ENCODE results near the gene PCP2.
A peak's percentile ranks its signal among the peaks of the same experiment; 100 is the strongest.

PCP2 gene

GRCh38 chr19:7670150-7670783, 36.7 kb upstream of the PCP2 start:
- Mint-ChIP-seq H3K36me3 (no peaks in the 10 kb centered on the region), H3K4me3 (peak overlapping the region; percentile 75), H3K4me1 (ENCODE audit: low read depth) (peaks cover 20% of the 10 kb centered on the region), H3K27ac (peak overlapping the region; percentile 22), H3K27me3 (peaks cover 18% of the 10 kb centered on the region), H3K9me3 (ENCODE audit: low read depth) (no peaks in the 10 kb centered on the region)

- H3K36me3 Mint-ChIP-seq, result no peaks in the 10 kb centered on the region
- H3K4me1 Mint-ChIP-seq (ENCODE audit: low read depth), result peaks cover 20% of the 10 kb centered on the region
- H3K9me3 Mint-ChIP-seq (ENCODE audit: low read depth), result no peaks in the 10 kb centered on the region
- H3K4me3 Mint-ChIP-seq, result peak overlapping the region; percentile 65
- H3K27ac Mint-ChIP-seq, result peak overlapping the region; percentile 43
- peaks cover 18% of the 10 kb centered on the region for H3K27me3 Mint-ChIP-seq
Observed at GRCh38 chr19:7669641-7670040, 36.1 kb upstream of the PCP2 start.

GRCh38 chr19:7668842-7669241, 35.3 kb upstream of the PCP2 start, which contains the start of gene RETN:
Gene RETN (plus strand): TSS chr19:7669049. CDS start chr19:7669327, 278 bp downstream.
- peaks cover 13% of the 10 kb centered on the region for H3K27me3 Mint-ChIP-seq
- peak within 1 kb of the TSS; percentile 43 for H3K27ac Mint-ChIP-seq
- H3K9me3 Mint-ChIP-seq (ENCODE audit: low read depth), result no peaks in the 10 kb centered on the region
- no peaks in the 10 kb centered on the region for H3K36me3 Mint-ChIP-seq
- peaks cover 14% of the 10 kb centered on the region for H3K4me1 Mint-ChIP-seq (ENCODE audit: low read depth)
- peak within 1 kb of the TSS; percentile 65 for H3K4me3 Mint-ChIP-seq

- H3K9me3 Mint-ChIP-seq (ENCODE audit: low read depth), result no peaks in the 10 kb centered on the region
- peaks cover 5% of the 10 kb centered on the region for H3K27me3 Mint-ChIP-seq
- H3K4me1 Mint-ChIP-seq (ENCODE audit: low read depth), result peaks cover 8% of the 10 kb centered on the region
- no peaks in the 10 kb centered on the region for H3K36me3 Mint-ChIP-seq
- H3K27ac Mint-ChIP-seq, result no peak overlapping the region
- H3K4me3 Mint-ChIP-seq, result no peak overlapping the region
Observed at GRCh38 chr19:7665076-7665475, 31.6 kb upstream of the PCP2 start.

GRCh38 chr19:7663706-7664105, 30.2 kb upstream of the PCP2 start:
- no peaks in the 10 kb centered on the region for H3K9me3 Mint-ChIP-seq (ENCODE audit: low read depth)
- H3K4me1 Mint-ChIP-seq (ENCODE audit: low read depth), result peaks cover under 1% of the 10 kb centered on the region
- no peak overlapping the region for H3K27ac Mint-ChIP-seq
- H3K27me3 Mint-ChIP-seq, result peaks cover 1% of the 10 kb centered on the region
- H3K4me3 Mint-ChIP-seq, result no peak overlapping the region
- H3K36me3 Mint-ChIP-seq, result no peaks in the 10 kb centered on the region

- no peak overlapping the region for H3K27ac Mint-ChIP-seq
Observed at GRCh38 chr19:7662657-7663056, 29.1 kb upstream of the PCP2 start.

GRCh38 chr19:7661744-7662538, 28.4 kb upstream of the PCP2 start:
- Mint-ChIP-seq H3K4me3 (no peak overlapping the region), H3K4me1 (ENCODE audit: low read depth) (peaks cover 15% of the 10 kb centered on the region), H3K36me3 (no peaks in the 10 kb centered on the region), H3K27ac (no peak overlapping the region), H3K27me3 (peaks cover 1% of the 10 kb centered on the region), H3K9me3 (ENCODE audit: low read depth) (no peaks in the 10 kb centered on the region)

More at GRCh38 chr19:7662657-7663056, 29.1 kb upstream of the PCP2 start:
- H3K4me1 Mint-ChIP-seq (ENCODE audit: low read depth), result peaks cover 9% of the 10 kb centered on the region
- H3K4me3 Mint-ChIP-seq, result no peak overlapping the region
- H3K9me3 Mint-ChIP-seq (ENCODE audit: low read depth), result no peaks in the 10 kb centered on the region
- peaks cover 1% of the 10 kb centered on the region for H3K27me3 Mint-ChIP-seq
- H3K36me3 Mint-ChIP-seq, result no peaks in the 10 kb centered on the region

- Mint-ChIP-seq H3K27me3 (no peaks in the 10 kb centered on the region), H3K4me1 (ENCODE audit: low read depth) (peaks cover 15% of the 10 kb centered on the region), H3K27ac (peak overlapping the region; percentile 82), H3K36me3 (no peaks in the 10 kb centered on the region), H3K9me3 (ENCODE audit: low read depth) (no peaks in the 10 kb centered on the region), H3K4me3 (peak overlapping the region; percentile 61)
Observed at GRCh38 chr19:7658219-7658686, 24.7 kb upstream of the PCP2 start.

- Mint-ChIP-seq H3K27me3 (no peaks in the 10 kb centered on the region), H3K36me3 (no peaks in the 10 kb centered on the region), H3K4me3 (no peak overlapping the region), H3K9me3 (ENCODE audit: low read depth) (no peaks in the 10 kb centered on the region), H3K27ac (no peak overlapping the region), H3K4me1 (ENCODE audit: low read depth) (peaks cover 19% of the 10 kb centered on the region)
Observed at GRCh38 chr19:7657131-7657751, 23.7 kb upstream of the PCP2 start.

- H3K27ac Mint-ChIP-seq, result no peak overlapping the region
- no peak overlapping the region for H3K4me3 Mint-ChIP-seq
- no peaks in the 10 kb centered on the region for H3K27me3 Mint-ChIP-seq
- H3K4me1 Mint-ChIP-seq (ENCODE audit: low read depth), result peaks cover 23% of the 10 kb centered on the region
- no peaks in the 10 kb centered on the region for H3K9me3 Mint-ChIP-seq (ENCODE audit: low read depth)
- no peaks in the 10 kb centered on the region for H3K36me3 Mint-ChIP-seq
Observed at GRCh38 chr19:7655581-7655980, 22.1 kb upstream of the PCP2 start.

GRCh38 chr19:7654401-7654800, 20.9 kb upstream of the PCP2 start:
- H3K4me1 Mint-ChIP-seq (ENCODE audit: low read depth), result peaks cover 23% of the 10 kb centered on the region
- H3K9me3 Mint-ChIP-seq (ENCODE audit: low read depth), result no peaks in the 10 kb centered on the region
- H3K4me3 Mint-ChIP-seq, result no peak overlapping the region
- H3K27ac Mint-ChIP-seq, result no peak overlapping the region
- H3K27me3 Mint-ChIP-seq, result no peaks in the 10 kb centered on the region
- H3K36me3 Mint-ChIP-seq, result no peaks in the 10 kb centered on the region

GRCh38 chr19:7652061-7652641, 18.6 kb upstream of the PCP2 start:
- H3K27me3 Mint-ChIP-seq, result no peaks in the 10 kb centered on the region
- peaks cover 10% of the 10 kb centered on the region for H3K4me1 Mint-ChIP-seq (ENCODE audit: low read depth)
- H3K4me3 Mint-ChIP-seq, result peak overlapping the region; percentile 76
- H3K9me3 Mint-ChIP-seq (ENCODE audit: low read depth), result no peaks in the 10 kb centered on the region
- no peaks in the 10 kb centered on the region for H3K36me3 Mint-ChIP-seq
- no peak overlapping the region for H3K27ac Mint-ChIP-seq

GRCh38 chr19:7650148-7650547, 16.6 kb upstream of the PCP2 start:
- no peak overlapping the region for H3K4me3 Mint-ChIP-seq
- no peaks in the 10 kb centered on the region for H3K36me3 Mint-ChIP-seq
- H3K4me1 Mint-ChIP-seq (ENCODE audit: low read depth), result peaks cover 8% of the 10 kb centered on the region
- H3K27me3 Mint-ChIP-seq, result no peaks in the 10 kb centered on the region
- no peaks in the 10 kb centered on the region for H3K9me3 Mint-ChIP-seq (ENCODE audit: low read depth)
- no peak overlapping the region for H3K27ac Mint-ChIP-seq

- Mint-ChIP-seq H3K9me3 (ENCODE audit: low read depth) (no peaks in the 10 kb centered on the region), H3K36me3 (no peaks in the 10 kb centered on the region), H3K27me3 (no peaks in the 10 kb centered on the region), H3K4me3 (no peak overlapping the region), H3K4me1 (ENCODE audit: low read depth) (peaks cover 8% of the 10 kb centered on the region), H3K27ac (no peak overlapping the region)
Observed at GRCh38 chr19:7648265-7649014, 14.9 kb upstream of the PCP2 start.
